Right lobe of liver (tissue), 4 donors: Measurements from ENCODE around the gene RCAN2.

Experiments
- POLR2A ChIP-seq: fragments of 450-650 bp; IDR thresholded peaks from one replicate; pipeline ENCODE4 v1.6.1; 2017; ENCODE audit warnings: antibody characterized with exemption, mild to moderate bottlenecking
- TF ChIP-seq, protein P1 (sequence below), 4 donors: fragments of 200-600 bp in 3 of 4; fragments of 450-650 bp in 1 of 4; IDR thresholded peaks; one replicate each; pipeline versions ENCODE4 v1.5.1 to v1.8.0; 2016 to 2022; ENCODE audit warnings: antibody characterized with exemption in 4 of 4, mild to moderate bottlenecking in 2 of 4
- donor health status: DM: no; HTN: no; CAD: no.
- donor health status: DM: no; HTN: no; CAD: no.
- donor health status: DM: no; HTN: yes; CAD: no.

DNA sequence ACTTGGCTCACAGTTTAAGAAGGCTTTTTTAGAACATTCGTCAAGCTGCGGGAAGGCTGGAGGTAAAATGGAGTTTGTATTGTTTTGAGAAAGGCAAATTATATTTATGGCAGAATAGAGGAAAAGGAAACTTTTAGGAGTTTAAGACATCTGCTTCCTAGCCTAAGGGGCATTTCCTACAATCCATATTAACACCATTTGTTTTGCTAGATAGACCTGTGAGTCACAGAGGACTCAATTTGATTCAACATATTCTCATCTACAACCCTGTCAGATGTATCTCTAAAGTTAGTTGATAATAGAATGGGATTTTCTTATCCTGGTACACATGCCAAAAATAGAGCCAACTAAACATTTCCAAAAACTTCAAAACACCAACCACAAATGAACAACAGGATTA lies 35.0 kb downstream of the RCAN2 start:
- TF ChIP-seq, protein P1, sequence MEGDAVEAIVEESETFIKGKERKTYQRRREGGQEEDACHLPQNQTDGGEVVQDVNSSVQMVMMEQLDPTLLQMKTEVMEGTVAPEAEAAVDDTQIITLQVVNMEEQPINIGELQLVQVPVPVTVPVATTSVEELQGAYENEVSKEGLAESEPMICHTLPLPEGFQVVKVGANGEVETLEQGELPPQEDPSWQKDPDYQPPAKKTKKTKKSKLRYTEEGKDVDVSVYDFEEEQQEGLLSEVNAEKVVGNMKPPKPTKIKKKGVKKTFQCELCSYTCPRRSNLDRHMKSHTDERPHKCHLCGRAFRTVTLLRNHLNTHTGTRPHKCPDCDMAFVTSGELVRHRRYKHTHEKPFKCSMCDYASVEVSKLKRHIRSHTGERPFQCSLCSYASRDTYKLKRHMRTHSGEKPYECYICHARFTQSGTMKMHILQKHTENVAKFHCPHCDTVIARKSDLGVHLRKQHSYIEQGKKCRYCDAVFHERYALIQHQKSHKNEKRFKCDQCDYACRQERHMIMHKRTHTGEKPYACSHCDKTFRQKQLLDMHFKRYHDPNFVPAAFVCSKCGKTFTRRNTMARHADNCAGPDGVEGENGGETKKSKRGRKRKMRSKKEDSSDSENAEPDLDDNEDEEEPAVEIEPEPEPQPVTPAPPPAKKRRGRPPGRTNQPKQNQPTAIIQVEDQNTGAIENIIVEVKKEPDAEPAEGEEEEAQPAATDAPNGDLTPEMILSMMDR (IDR thresholded peaks at IDR 0.05): no peak
- no peak for TF ChIP-seq POLR2A
